IMR-90 (cell line): ENCODE results near the gene POLR1G. TPM values are rescaled to one million over a fixed set of nuclear protein-coding genes. Genes with fewer than 3 reads are reported as not detected.

Experiments
- ATAC-seq: fragments of 200-7000 bp; cut with Tn5 transposase; 2 replicates; pipeline ENCODE4 v1.9.1; 2020; ENCODE audit warnings: low read depth, mild to moderate bottlenecking, moderate library complexity
- BruUV-seq: library from RNA; stranded (reverse); fragments of 400-500 nt; replicated peaks from 2 replicates; lab custom pipeline; 2021; lab: Mats Ljungman, UMichigan
- CTCF ChIA-PET: fragments of 300-600 bp; formaldehyde crosslinking; extraction: SDS; loops from one replicate; lab custom pipeline; 2021; ENCODE audit warnings: antibody characterized with exemption; lab: Yijun Ruan, JAX
- POLR2A ChIA-PET: fragments of 300-600 bp; sonication (Branson Sonifier 250); formaldehyde crosslinking; loops from one replicate; lab custom pipeline; 2022; ENCODE audit warnings: antibody characterized with exemption; ENCODE audit not compliant: unreplicated experiment; lab: Charles Lee
- DNase-seq: peaks from one replicate; pipeline ENCODE4 v3.0.0; 2013
- H2AFZ ChIP-seq: replicated peaks from 2 replicates; pipeline ENCODE3; 2013; ENCODE audit warnings: low read length, mild to moderate bottlenecking; ENCODE audit not compliant: poor library complexity
- H2AK5ac ChIP-seq: 2 replicates; pipeline ENCODE4 v1.6.1; 2013; ENCODE audit warnings: low read depth, low read length, inconsistent platforms
- H2AK9ac ChIP-seq: replicated peaks from 2 replicates; pipeline ENCODE3; 2013; ENCODE audit warnings: mild to moderate bottlenecking, low read depth, low read length, moderate library complexity; ENCODE audit not compliant: poor library complexity
- H2BK120ac ChIP-seq: 2 replicates; pipeline ENCODE4 v1.6.1; 2013; ENCODE audit warnings: low read depth, low read length, inconsistent platforms
- H2BK15ac ChIP-seq: 3 replicates; pipeline ENCODE4 v1.6.1; 2013; ENCODE audit warnings: low read depth, low read length, inconsistent platforms
- H2BK20ac ChIP-seq: 2 replicates; pipeline ENCODE4 v1.6.1; 2013; ENCODE audit warnings: low read depth, mild to moderate bottlenecking, inconsistent platforms, low read length, moderate library complexity
- H2BK5ac ChIP-seq: 2 replicates; pipeline ENCODE4 v1.6.1; 2013; ENCODE audit warnings: mild to moderate bottlenecking, low read depth, low read length, inconsistent platforms; ENCODE audit not compliant: poor library complexity, severe bottlenecking
- H3K14ac ChIP-seq: replicated peaks from 2 replicates; pipeline ENCODE4 v1.6.1; 2013; ENCODE audit warnings: low read depth, low read length, inconsistent platforms
- H3K18ac ChIP-seq: 2 replicates; pipeline ENCODE4 v1.6.1; 2013; ENCODE audit warnings: low read depth, low read length, control low read depth
- H3K23ac ChIP-seq: 2 replicates; pipeline ENCODE4 v1.6.1; 2013; ENCODE audit warnings: low read depth, low read length, inconsistent platforms
- H3K27ac ChIP-seq: 2 replicates; pipeline ENCODE4 v1.5.1; 2013; ENCODE audit warnings: mild to moderate bottlenecking, control low read depth, low read length; ENCODE audit not compliant: insufficient read depth
- H3K27me3 ChIP-seq: 2 replicates; pipeline ENCODE4 v1.6.1; 2013; ENCODE audit warnings: low read length; ENCODE audit not compliant: control insufficient read depth, insufficient read depth
- H3K36me3 ChIP-seq: 2 replicates; pipeline ENCODE4 v1.6.1; 2013; ENCODE audit warnings: low read length, mixed read lengths; ENCODE audit not compliant: control insufficient read depth, insufficient read depth
- H3K4ac ChIP-seq: 2 replicates; pipeline ENCODE4 v1.6.1; 2013; ENCODE audit warnings: low read depth, low read length, inconsistent platforms
- H3K4me1 ChIP-seq: 2 replicates; pipeline ENCODE4 v1.6.1; 2013; ENCODE audit warnings: low read length, mixed read lengths; ENCODE audit not compliant: control insufficient read depth, insufficient read depth
- H3K4me2 ChIP-seq: 2 replicates; pipeline ENCODE4 v1.6.1; 2013; ENCODE audit warnings: low read depth, mild to moderate bottlenecking, control low read depth, low read length, moderate library complexity
- H3K4me3 ChIP-seq: 2 replicates; pipeline ENCODE4 v1.5.1; 2013; ENCODE audit warnings: low read depth, mild to moderate bottlenecking, control low read depth, low read length, moderate library complexity; ENCODE audit not compliant: insufficient read depth
- H3K56ac ChIP-seq: 2 replicates; pipeline ENCODE4 v1.6.1; 2013; ENCODE audit warnings: low read length, inconsistent platforms; ENCODE audit not compliant: insufficient read depth; ENCODE audit errors: extremely low read depth
- H3K79me1 ChIP-seq, 2 experiments: 2 replicates each; pipeline ENCODE4 v1.6.1; 2013; ENCODE audit warnings: low read length in 2 of 2, inconsistent platforms in 1 of 2, low read depth in 1 of 2
- H3K9ac ChIP-seq: 2 replicates; pipeline ENCODE4 v1.6.1; 2013; ENCODE audit warnings: low read depth, low read length, control low read depth
- H3K9me1 ChIP-seq: 2 replicates; pipeline ENCODE4 v1.6.1; 2013; ENCODE audit warnings: low read length, inconsistent platforms; ENCODE audit not compliant: insufficient read depth
- H3K9me3 ChIP-seq: 2 replicates; pipeline ENCODE4 v1.6.1; 2013; ENCODE audit warnings: low read length; ENCODE audit not compliant: control insufficient read depth, insufficient read depth
- H4K20me1 ChIP-seq: 2 replicates; pipeline ENCODE4 v1.6.1; 2013; ENCODE audit warnings: low read length, inconsistent platforms; ENCODE audit not compliant: insufficient read depth
- H4K5ac ChIP-seq: 2 replicates; pipeline ENCODE4 v1.6.1; 2013; ENCODE audit warnings: mild to moderate bottlenecking, low read depth, low read length, control low read depth
- H4K8ac ChIP-seq, 2 experiments: 2 replicates each; pipeline ENCODE4 v1.6.1; 2013; ENCODE audit warnings: low read depth in 2 of 2, low read length in 2 of 2, control low read depth in 1 of 2, inconsistent platforms in 1 of 2
- H4K91ac ChIP-seq: 2 replicates; pipeline ENCODE4 v1.6.1; 2013; ENCODE audit warnings: low read depth, low read length, inconsistent platforms; ENCODE audit not compliant: insufficient read depth
- BHLHE40 ChIP-seq: fragments of 150-350 bp; IDR thresholded peaks from 2 replicates; pipeline ENCODE4 v1.6.1; 2016; ENCODE audit warnings: mild to moderate bottlenecking, low read depth, low read length
- FOS ChIP-seq: fragments of 150-350 bp; IDR thresholded peaks from 2 replicates; pipeline ENCODE4 v1.6.1; 2016; ENCODE audit warnings: low read depth, low read length
- MAFK ChIP-seq: IDR thresholded peaks from 2 replicates; pipeline ENCODE4 v1.6.1; 2012; ENCODE audit warnings: low read depth, low read length, improper control_type of control experiment
- RAD21 ChIP-seq: IDR thresholded peaks from 2 replicates; pipeline ENCODE4 v1.6.1; 2012; ENCODE audit warnings: low read length, improper control_type of control experiment
- RCOR1 ChIP-seq: IDR thresholded peaks from 2 replicates; pipeline ENCODE4 v1.6.1; 2012; ENCODE audit warnings: mild to moderate bottlenecking, low read length, improper control_type of control experiment; ENCODE audit not compliant: insufficient replicate concordance
- WGBS, 2 experiments: methylation state at CpG; one replicate each; pipeline versions ENCODE4 v1.1.5 to v1.1.7; 2013; ENCODE audit warnings: missing lambda C conversion rate in 2 of 2; ENCODE audit not compliant: insufficient read length in 1 of 2; ENCODE audit errors: extremely low coverage in 2 of 2; 5-methylcytosine and 5-hydroxymethylcytosine counted together
- dilution Hi-C: fragments of 300-500 bp; cut with HindIII; formaldehyde crosslinking; loops from one replicate; pipeline ENCODE4 v1.14.3; 2018; ENCODE audit warnings: low sequenced_read_pairs; ENCODE audit not compliant: unreplicated experiment
- in situ Hi-C: fragments of 300-500 bp; cut with MboI; formaldehyde crosslinking; loops from 3 replicates; pipeline ENCODE4 v1.14.3; 2019; ENCODE audit warnings: low sequenced_read_pairs, inconsistent platforms, mixed read lengths
- intact Hi-C: fragments of 100-400 bp; cut with micrococcal nuclease; formaldehyde crosslinking; loops from 2 replicates; pipeline ENCODE4 v1.10.0; 2022
- polyA plus RNA-seq, 3 experiments: library from polyadenylated mRNA; depleted of rRNA; stranded (reverse); fragments of >200 nt; gene quantifications; 2 replicates each; pipeline ENCODE4 v1.2.3, GENCODE V29; 2012; ENCODE audit warnings: low replicate concordance in 1 of 3
- total RNA-seq: library from RNA; depleted of rRNA; stranded (reverse); fragments of >200 nt; gene quantifications from 2 replicates; pipeline ENCODE4 v1.2.3, GENCODE V29; 2012

The POLR1G gene
- total and polyA plus RNA-seq, 2 of the 4 experiments (the other 2 are of a cell fraction): 8.0 to 12.5 TPM

- no peak overlapping the region; the same call in 1 of the 2 replicates for H3K27ac ChIP-seq
- H3K4me2 ChIP-seq: no peak overlapping the region
- H3K4me3 ChIP-seq: no peak overlapping the region
- H2AK5ac ChIP-seq: peak overlapping the region; percentile 54
- ChIA-PET POLR2A (no interaction called here), CTCF (no interaction called here)
- peak overlapping the region; percentile 74 for H2BK120ac ChIP-seq
- H4K8ac ChIP-seq: peak overlapping the region; percentile 31 to 66; a peak in 3 of 4 replicates
- H3K23ac ChIP-seq: peak overlapping the region; percentile 72; the same call in 1 of the 2 replicates
- no peaks in the 10 kb centered on the region; the same call in none of the 2 replicates for H3K9me1 ChIP-seq
- intact Hi-C loops (no loop called here), dilution Hi-C loops (no loop called here), in situ Hi-C loops (no loop called here)
- no peak overlapping the region; the same call in 1 of the 2 replicates for H3K18ac ChIP-seq
- peak overlapping the region; percentile 57; the same call in 2 of the 3 replicates for H2BK15ac ChIP-seq
- TF ChIP-seq MAFK: no peak
- no peak for TF ChIP-seq BHLHE40
- TF ChIP-seq FOS: no peak
- no peak for TF ChIP-seq RAD21
- TF ChIP-seq RCOR1: no peak
- peak overlapping the region; percentile 25 for H2BK5ac ChIP-seq
- peak overlapping the region; percentile 87; the same call in 1 of the 2 replicates for H2BK20ac ChIP-seq
- no CpG with 5 or more reads among the region's 1 CpG for WGBS, 2 experiments
- no peaks in the 10 kb centered on the region for H4K20me1 ChIP-seq
- peak overlapping the region; percentile 28 for H2AFZ ChIP-seq
- ATAC-seq: no peak
- no TSS peak for BruUV-seq
- H4K91ac ChIP-seq: peak overlapping the region; percentile 75
- H2AK9ac ChIP-seq: peak overlapping the region; percentile 31
- H3K36me3 ChIP-seq: no peaks in the 10 kb centered on the region
- H3K4me1 ChIP-seq: peaks cover 2% of the 10 kb centered on the region; the same call in 1 of the 2 replicates
- H3K4ac ChIP-seq: peak overlapping the region; percentile 34
- DNase-seq: no peak
- H3K27me3 ChIP-seq: no peaks in the 10 kb centered on the region
- peak overlapping the region; percentile 68; the same call in 1 of the 2 replicates for H3K14ac ChIP-seq
- H3K9ac ChIP-seq: no peak overlapping the region
- H3K56ac ChIP-seq: no peak overlapping the region
- H3K9me3 ChIP-seq: no peaks in the 10 kb centered on the region
- H4K5ac ChIP-seq: no peak overlapping the region
- H3K79me1 ChIP-seq: no peaks in the 10 kb centered on the region
These were observed 26.3 kb upstream of the POLR1G start for GRCh38 chr19:45380107-45380506.
